GM12878 (cell line): ENCODE measurements around the gene NACC1. TPM values are rescaled to one million over a fixed set of nuclear protein-coding genes. Genes with fewer than 3 reads are reported as not detected.

Experiments
- ATAC-seq: fragments of 200-7000 bp; cut with Tn5 transposase; 3 replicates; pipeline ENCODE4 v1.9.1; 2020; ENCODE audit warnings: mild to moderate bottlenecking, moderate library complexity
- BruUV-seq: library from RNA; stranded (reverse); fragments of 400-500 nt; replicated peaks from 2 replicates; lab custom pipeline; 2021; lab: Mats Ljungman, UMichigan
- CTCF ChIA-PET: fragments of 300-600 bp; sonication (Branson Sonifier 250); formaldehyde crosslinking; extraction: SDS; loops from one replicate; lab custom pipeline; 2021; ENCODE audit warnings: inconsistent platforms; lab: Yijun Ruan, JAX
- POLR2A ChIA-PET: fragments of 350-600 bp; formaldehyde crosslinking; extraction: SDS; loops from one replicate; lab custom pipeline; 2021; ENCODE audit warnings: inconsistent platforms; lab: Charles Lee
- RAD21 ChIA-PET: fragments of 300-600 bp; sonication (Branson Sonifier 250); formaldehyde crosslinking; loops from one replicate; lab custom pipeline; 2023; ENCODE audit warnings: antibody characterized with exemption; ENCODE audit not compliant: unreplicated experiment; lab: Charles Lee
- SMC1A ChIA-PET: fragments of 300-600 bp; sonication (Branson Sonifier 250); formaldehyde crosslinking; loops from one replicate; lab custom pipeline; 2023; ENCODE audit not compliant: unreplicated experiment, uncharacterized antibody; lab: Charles Lee
- DNase-seq: peaks from one replicate; pipeline ENCODE4 v3.0.0-alpha.2; 2011; ENCODE audit warnings: low read depth, low spot score
- FAIRE-seq: peaks from 3 replicates; lab custom pipeline; 2011; peaks lifted over from hg19 to GRCh38; lab: Jason Lieb, UNC
- H2AFZ ChIP-seq: 2 replicates; pipeline ENCODE4 v1.6.0; 2011; ENCODE audit warnings: low read depth, low read length, control low read depth; ENCODE audit not compliant: control insufficient read depth
- H3K27ac ChIP-seq: 2 replicates; pipeline ENCODE4 v1.5.1; 2011; ENCODE audit warnings: control low read depth; ENCODE audit not compliant: control insufficient read depth, insufficient read depth
- H3K27me3 ChIP-seq, 2 experiments: replicated peaks in 1 of 2; 2 replicates each; pipeline versions ENCODE4 v1.6.0 to v1.6.1; 2011; ENCODE audit warnings: low read length in 1 of 2; ENCODE audit not compliant: control insufficient read depth in 2 of 2, insufficient read depth in 2 of 2
- H3K36me3 ChIP-seq, 2 experiments: 2 replicates each; pipeline ENCODE4 v1.5.1; 2011; ENCODE audit warnings: low read length in 1 of 2; ENCODE audit not compliant: control insufficient read depth in 2 of 2, insufficient read depth in 2 of 2
- H3K4me1 ChIP-seq: 2 replicates; pipeline ENCODE4 v1.6.1; 2011; ENCODE audit warnings: mild to moderate bottlenecking, low read length, moderate library complexity, mixed read lengths; ENCODE audit not compliant: control insufficient read depth, insufficient read depth
- H3K4me2 ChIP-seq: 2 replicates; pipeline ENCODE4 v1.6.0; 2011; ENCODE audit warnings: control low read depth; ENCODE audit not compliant: control insufficient read depth, insufficient read depth
- H3K4me3 ChIP-seq: fragments of 200-600 bp; sonication (generic); 2 replicates; pipeline ENCODE4 v1.5.1; 2016
- H3K79me2 ChIP-seq: 2 replicates; pipeline ENCODE4 v1.6.0; 2011; ENCODE audit warnings: low read length; ENCODE audit not compliant: control insufficient read depth, insufficient read depth
- H3K9ac ChIP-seq: 2 replicates; pipeline ENCODE4 v1.8.0; 2011; ENCODE audit warnings: low read length, control low read depth, mixed read lengths; ENCODE audit not compliant: control insufficient read depth, insufficient read depth
- H3K9me3 ChIP-seq: replicated peaks from 3 replicates; pipeline ENCODE4 v1.5.1; 2011; ENCODE audit warnings: mild to moderate bottlenecking, low read length; ENCODE audit not compliant: control insufficient read depth, insufficient read depth
- H4K20me1 ChIP-seq: 2 replicates; pipeline ENCODE4 v1.6.0; 2011; ENCODE audit not compliant: control insufficient read depth, insufficient read depth
- CREM ChIP-seq: IDR thresholded peaks from 2 replicates; pipeline ENCODE4 v1.6.1; 2014; ENCODE audit warnings: antibody characterized with exemption, low read depth
- EED ChIP-seq: sonication (generic); IDR thresholded peaks from 2 replicates; pipeline ENCODE4 v1.6.1; 2016; ENCODE audit warnings: antibody characterized with exemption, low read depth
- EP300 ChIP-seq, 2 experiments: fragments of 150-350 bp in 1 of 2; IDR thresholded peaks; 2 replicates each; pipeline ENCODE4 v1.6.1; 2011 to 2012; ENCODE audit warnings: low read depth in 2 of 2, low read length in 2 of 2, borderline replicate concordance in 1 of 2, improper control_type of control experiment in 1 of 2, inconsistent platforms in 1 of 2; ENCODE audit not compliant: control insufficient read depth in 1 of 2
- MEF2A ChIP-seq: IDR thresholded peaks from 2 replicates; pipeline ENCODE4 v1.6.1; 2011; ENCODE audit warnings: low read depth, mild to moderate bottlenecking, low read length, moderate library complexity; ENCODE audit not compliant: insufficient read depth
- MEF2B ChIP-seq: fragments of 450-650 bp; IDR thresholded peaks from 2 replicates; pipeline ENCODE4 v1.6.1; 2018; ENCODE audit warnings: mild to moderate bottlenecking, moderate library complexity; ENCODE audit not compliant: partially characterized antibody, poor library complexity, severe bottlenecking
- MTA2 ChIP-seq: fragments of 450-650 bp; IDR thresholded peaks from 2 replicates; pipeline ENCODE4 v1.6.1; 2016; ENCODE audit warnings: low read depth, mild to moderate bottlenecking, moderate library complexity
- MYC ChIP-seq: IDR thresholded peaks from 2 replicates; pipeline ENCODE4 v1.6.1; 2011; ENCODE audit warnings: mild to moderate bottlenecking, low read length, moderate library complexity, inconsistent platforms; ENCODE audit not compliant: insufficient read depth, insufficient replicate concordance, insufficient read length, severe bottlenecking
- SP1 ChIP-seq: IDR thresholded peaks from one replicate; pipeline ENCODE4 v1.6.1; 2011; ENCODE audit warnings: low read depth, low read length
- TCF12 ChIP-seq: IDR thresholded peaks from 2 replicates; pipeline ENCODE4 v1.6.1; 2011; ENCODE audit warnings: low read depth, mild to moderate bottlenecking, low read length
- ZNF274 ChIP-seq: IDR thresholded peaks from one replicate; pipeline ENCODE4 v1.8.0; 2011; ENCODE audit not compliant: insufficient read length, insufficient read depth
- WGBS: methylation state at CpG from one replicate; pipeline ENCODE4 v1.1.6; 2016; ENCODE audit warnings: low lambda C conversion rate; ENCODE audit not compliant: insufficient replicate concordance, insufficient coverage; ENCODE audit errors: missing lambda C conversion rate; 5-methylcytosine and 5-hydroxymethylcytosine counted together
- in situ Hi-C: fragments of 300-500 bp; cut with MboI; formaldehyde crosslinking; loops from 9 replicates; pipeline ENCODE4 v1.14.3; 2018; ENCODE audit warnings: mixed read lengths
- intact Hi-C: fragments of 100-400 bp; cut with micrococcal nuclease; formaldehyde crosslinking; loops from one replicate; pipeline ENCODE4 v1.14.2; 2022; ENCODE audit not compliant: unreplicated experiment
- polyA plus RNA-seq, 11 experiments: library from polyadenylated mRNA; depleted of rRNA in 4 of 11; unstranded in 6 of 11; stranded (reverse) in 5 of 11; fragments of >200 nt; fragmentation: Nextera tagmentation in 4 of 11; fragmentation: Illumina TruSeq in 1 of 11; extraction: Ambion mirVana in 4 of 11; extraction: Trizol in 1 of 11; gene quantifications; 1 replicate in 1 of 11; 2 replicates in 10 of 11; pipeline versions ENCODE4 v1.2.1 to v1.2.3, GENCODE V29; 2011 to 2016; ENCODE audit warnings: inconsistent platforms in 2 of 11, missing spikeins in 2 of 11, low read depth in 1 of 11
- total RNA-seq, 4 experiments: library from RNA; depleted of rRNA in 3 of 4; stranded (reverse); fragments of >200 nt in 3 of 4; fragmentation: Illumina TruSeq in 1 of 4; extraction: Trizol in 1 of 4; gene quantifications; 2 replicates each; pipeline versions ENCODE4 v1.2.1 to v1.2.3, GENCODE V29; 2013 to 2021
- TF ChIP-seq, protein P1 (sequence below): fragments of 450-650 bp; conservative IDR thresholded peaks from 2 replicates; pipeline ENCODE4 v1.6.1; 2017; ENCODE audit warnings: mild to moderate bottlenecking, moderate library complexity
- TF ChIP-seq, protein P2 (sequence below): fragments of 450-650 bp; IDR thresholded peaks from 2 replicates; pipeline ENCODE4 v1.6.1; 2017; ENCODE audit warnings: low read depth, mild to moderate bottlenecking, moderate library complexity
- TF ChIP-seq, protein P3 (sequence below): fragments of 450-650 bp; IDR thresholded peaks from 2 replicates; pipeline ENCODE4 v1.6.1; 2014; ENCODE audit warnings: mild to moderate bottlenecking
- TF ChIP-seq, protein P4 (sequence below): fragments of 450-650 bp; IDR thresholded peaks from 2 replicates; pipeline ENCODE4 v1.6.1; 2017; ENCODE audit warnings: mild to moderate bottlenecking, low read depth, inconsistent platforms; ENCODE audit not compliant: poor library complexity, severe bottlenecking

NACC1 gene
- total and polyA plus RNA-seq, 10 of the 15 experiments (the other 5 are each of a cell fraction or from before 2014, with no cell fraction given): 0.18 to 120 (median 19.2) TPM

DNA sequence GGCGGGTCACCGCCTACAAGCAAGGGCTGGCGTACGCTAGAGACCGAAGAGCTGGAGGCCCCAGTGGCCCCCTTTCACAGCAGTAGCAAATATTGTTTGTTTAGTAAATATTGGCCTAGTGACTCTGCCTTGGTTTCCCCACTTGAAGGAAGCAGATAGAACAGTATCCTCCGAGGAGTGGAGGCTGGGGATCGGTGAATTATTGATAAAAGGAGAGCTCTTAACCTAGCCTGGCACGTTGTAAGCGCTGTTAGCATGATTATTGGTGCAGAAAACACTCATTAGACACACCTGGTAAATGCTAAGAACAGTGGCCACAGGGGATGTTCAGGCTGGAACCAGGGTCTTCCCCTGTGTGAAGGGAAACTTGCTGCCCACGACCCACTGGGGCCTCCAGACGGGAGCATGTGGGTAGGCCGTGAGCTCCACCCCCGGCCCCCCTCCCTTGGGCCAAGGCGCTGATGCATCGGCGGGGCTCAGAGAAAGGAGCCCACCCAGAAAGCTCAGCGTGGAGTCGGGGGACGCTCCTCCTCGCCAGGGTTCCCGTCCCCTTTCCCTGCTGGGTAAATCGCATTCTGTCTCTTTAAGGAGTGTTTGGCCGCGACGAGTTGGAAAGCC, 34.4 kb downstream of the NACC1 start:
- ChIA-PET POLR2A (interaction anchor here (0.5 to 2.2 kb wide), 14 partner anchors 10 to 709 kb away, joined by 3 to 41 read pairs (median 5); partner anchors contain the start of genes JUNB and NACC1), RAD21 (interaction anchor here (0.6 to 2.2 kb wide), 11 partner anchors 11 to 367 kb away, joined by 3 to 21 read pairs (median 4); partner anchors contain the start of genes NACC1 and TRMT1), CTCF (interaction anchor here (0.7 to 2.1 kb wide), 13 partner anchors 10 to 188 kb away, joined by 3 to 9 read pairs (median 4); partner anchors contain the start of gene NACC1), SMC1A (interaction anchor here (0.6 to 1.4 kb wide), 8 partner anchors 11 to 1065 kb away, joined by 3 to 5 read pairs (median 4); partner anchors contain the start of gene NACC1)
- H3K9me3 ChIP-seq: no peaks in the 10 kb centered on the region
- H3K4me2 ChIP-seq: peak overlapping the region; percentile 92
- H3K27me3 ChIP-seq: no peaks in the 10 kb centered on the region
- in situ Hi-C loops (loop anchor here (10.0 to 25.0 kb wide), 3 partner anchors 692 to 1565 kb away; partner anchors contain the start of genes ACP5 and ZNF627), intact Hi-C loops (loop anchor here (5.0 to 10.0 kb wide), 3 partner anchors 50 to 852 kb away; partner anchors contain the start of genes LYL1 and RFX1)
- H3K9ac ChIP-seq: peak overlapping the region; percentile 90
- peak overlapping the region; percentile 95 for H3K27ac ChIP-seq
- peaks cover 21% of the 10 kb centered on the region for H3K4me1 ChIP-seq
- FAIRE-seq (peak; percentile 41), ATAC-seq (peak; percentile 21), DNase-seq (no peak)
- peak overlapping the region; percentile 8 for H2AFZ ChIP-seq
- H3K79me2 ChIP-seq: peaks cover 47% of the 10 kb centered on the region
- H3K36me3 ChIP-seq: no peaks in the 10 kb centered on the region; a peak in 2 of 4 replicates
- WGBS: under 1% methylated on average over 25 of the region's 25 CpGs
- TSS peak; percentile 59 for BruUV-seq
- peak overlapping the region; percentile 99 for H3K4me3 ChIP-seq
- H4K20me1 ChIP-seq: no peaks in the 10 kb centered on the region
- TF ChIP-seq, protein P1, sequence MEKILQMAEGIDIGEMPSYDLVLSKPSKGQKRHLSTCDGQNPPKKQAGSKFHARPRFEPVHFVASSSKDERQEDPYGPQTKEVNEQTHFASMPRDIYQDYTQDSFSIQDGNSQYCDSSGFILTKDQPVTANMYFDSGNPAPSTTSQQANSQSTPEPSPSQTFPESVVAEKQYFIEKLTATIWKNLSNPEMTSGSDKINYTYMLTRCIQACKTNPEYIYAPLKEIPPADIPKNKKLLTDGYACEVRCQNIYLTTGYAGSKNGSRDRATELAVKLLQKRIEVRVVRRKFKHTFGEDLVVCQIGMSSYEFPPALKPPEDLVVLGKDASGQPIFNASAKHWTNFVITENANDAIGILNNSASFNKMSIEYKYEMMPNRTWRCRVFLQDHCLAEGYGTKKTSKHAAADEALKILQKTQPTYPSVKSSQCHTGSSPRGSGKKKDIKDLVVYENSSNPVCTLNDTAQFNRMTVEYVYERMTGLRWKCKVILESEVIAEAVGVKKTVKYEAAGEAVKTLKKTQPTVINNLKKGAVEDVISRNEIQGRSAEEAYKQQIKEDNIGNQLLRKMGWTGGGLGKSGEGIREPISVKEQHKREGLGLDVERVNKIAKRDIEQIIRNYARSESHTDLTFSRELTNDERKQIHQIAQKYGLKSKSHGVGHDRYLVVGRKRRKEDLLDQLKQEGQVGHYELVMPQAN: 0 out of 2 replicates have a peak, but pooled peaks have one; percentile 33
- TF ChIP-seq MEF2B: peak; percentile 62
- peak; percentile 76 for TF ChIP-seq SP1
- TF ChIP-seq MYC: peak; percentile 17
- TF ChIP-seq, protein P2, sequence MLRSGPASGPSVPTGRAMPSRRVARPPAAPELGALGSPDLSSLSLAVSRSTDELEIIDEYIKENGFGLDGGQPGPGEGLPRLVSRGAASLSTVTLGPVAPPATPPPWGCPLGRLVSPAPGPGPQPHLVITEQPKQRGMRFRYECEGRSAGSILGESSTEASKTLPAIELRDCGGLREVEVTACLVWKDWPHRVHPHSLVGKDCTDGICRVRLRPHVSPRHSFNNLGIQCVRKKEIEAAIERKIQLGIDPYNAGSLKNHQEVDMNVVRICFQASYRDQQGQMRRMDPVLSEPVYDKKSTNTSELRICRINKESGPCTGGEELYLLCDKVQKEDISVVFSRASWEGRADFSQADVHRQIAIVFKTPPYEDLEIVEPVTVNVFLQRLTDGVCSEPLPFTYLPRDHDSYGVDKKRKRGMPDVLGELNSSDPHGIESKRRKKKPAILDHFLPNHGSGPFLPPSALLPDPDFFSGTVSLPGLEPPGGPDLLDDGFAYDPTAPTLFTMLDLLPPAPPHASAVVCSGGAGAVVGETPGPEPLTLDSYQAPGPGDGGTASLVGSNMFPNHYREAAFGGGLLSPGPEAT: peak; percentile 96
- 0 out of 2 replicates have a peak, but pooled peaks have one; percentile 56 for TF ChIP-seq MTA2
- TF ChIP-seq EP300 (IDR thresholded peaks at IDR 0.05; ENCODE audit: borderline replicate concordance in 1 of 2, control insufficient read depth in 1 of 2, low read depth in 2 of 2, low read length in 2 of 2): peak in 1 of 2 experiments; percentile 47; a peak in 1 of 4 replicates
- peak; percentile 50 for TF ChIP-seq EED
- TF ChIP-seq, protein P3, sequence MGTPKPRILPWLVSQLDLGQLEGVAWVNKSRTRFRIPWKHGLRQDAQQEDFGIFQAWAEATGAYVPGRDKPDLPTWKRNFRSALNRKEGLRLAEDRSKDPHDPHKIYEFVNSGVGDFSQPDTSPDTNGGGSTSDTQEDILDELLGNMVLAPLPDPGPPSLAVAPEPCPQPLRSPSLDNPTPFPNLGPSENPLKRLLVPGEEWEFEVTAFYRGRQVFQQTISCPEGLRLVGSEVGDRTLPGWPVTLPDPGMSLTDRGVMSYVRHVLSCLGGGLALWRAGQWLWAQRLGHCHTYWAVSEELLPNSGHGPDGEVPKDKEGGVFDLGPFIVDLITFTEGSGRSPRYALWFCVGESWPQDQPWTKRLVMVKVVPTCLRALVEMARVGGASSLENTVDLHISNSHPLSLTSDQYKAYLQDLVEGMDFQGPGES: 0 out of 2 replicates have a peak, but pooled peaks have one; percentile 2
- peak; percentile 67; the same call in 1 of the 2 replicates for TF ChIP-seq TCF12
- TF ChIP-seq ZNF274: no peak
- TF ChIP-seq, protein P4, sequence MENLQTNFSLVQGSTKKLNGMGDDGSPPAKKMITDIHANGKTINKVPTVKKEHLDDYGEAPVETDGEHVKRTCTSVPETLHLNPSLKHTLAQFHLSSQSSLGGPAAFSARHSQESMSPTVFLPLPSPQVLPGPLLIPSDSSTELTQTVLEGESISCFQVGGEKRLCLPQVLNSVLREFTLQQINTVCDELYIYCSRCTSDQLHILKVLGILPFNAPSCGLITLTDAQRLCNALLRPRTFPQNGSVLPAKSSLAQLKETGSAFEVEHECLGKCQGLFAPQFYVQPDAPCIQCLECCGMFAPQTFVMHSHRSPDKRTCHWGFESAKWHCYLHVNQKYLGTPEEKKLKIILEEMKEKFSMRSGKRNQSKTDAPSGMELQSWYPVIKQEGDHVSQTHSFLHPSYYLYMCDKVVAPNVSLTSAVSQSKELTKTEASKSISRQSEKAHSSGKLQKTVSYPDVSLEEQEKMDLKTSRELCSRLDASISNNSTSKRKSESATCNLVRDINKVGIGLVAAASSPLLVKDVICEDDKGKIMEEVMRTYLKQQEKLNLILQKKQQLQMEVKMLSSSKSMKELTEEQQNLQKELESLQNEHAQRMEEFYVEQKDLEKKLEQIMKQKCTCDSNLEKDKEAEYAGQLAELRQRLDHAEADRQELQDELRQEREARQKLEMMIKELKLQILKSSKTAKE: peak; percentile 43
- no peak for TF ChIP-seq CREM
- TF ChIP-seq MEF2A: 0 out of 2 replicates have a peak, but pooled peaks have one; percentile 65
